GM12873 (cell line): ENCODE results near the gene DAAM2.

Experiments
- CTCF ChIP-seq: IDR thresholded peaks from 2 replicates; pipeline ENCODE4 v1.5.1; 2012; ENCODE audit warnings: low read depth, mild to moderate bottlenecking, moderate library complexity, low read length, control low read depth; ENCODE audit not compliant: insufficient read depth; ENCODE audit errors: missing control alignments

Gene DAAM2

GRCh38 chr6:39923861-39924260 lies 131.7 kb downstream of the DAAM2 start:
- TF ChIP-seq CTCF, result no peak

- TF ChIP-seq CTCF, result no peak
Measured at GRCh38 chr6:39924283-39924682, 132.1 kb downstream of the DAAM2 start.

GRCh38 chr6:39925191-39925930 lies 133.2 kb downstream of the DAAM2 start:
- TF ChIP-seq CTCF, result no peak

- TF ChIP-seq CTCF, result no peak
Measured at GRCh38 chr6:39925931-39926290, 133.7 kb downstream of the DAAM2 start.

- TF ChIP-seq CTCF, result no peak
Measured at GRCh38 chr6:39926668-39927067, 134.5 kb downstream of the DAAM2 start.

- TF ChIP-seq CTCF, result no peak
Measured at GRCh38 chr6:39927159-39927558, 135.0 kb downstream of the DAAM2 start.

GRCh38 chr6:39929039-39929732 lies 137.0 kb downstream of the DAAM2 start:
- no peak for TF ChIP-seq CTCF
